Natural killer cell (primary cell): Measurements from ENCODE around the gene TMEM161B. TPM values are rescaled to one million over a fixed set of nuclear protein-coding genes. Genes with fewer than 3 reads are reported as not detected.

Experiments used
- ATAC-seq, 3 donors: fragments of 150-1000 bp in 2 of 3; fragments of 200-7000 bp in 1 of 3; cut with Tn5 transposase; 1 replicate in 1 of 3; 2 replicates in 2 of 3; pipeline ENCODE4 v1.10.0; 2021; ENCODE audit warnings: mild to moderate bottlenecking in 2 of 3, moderate library complexity in 2 of 3
- DNase-seq, 2 donors: peaks; one replicate each; pipeline versions ENCODE4 v3.0.0 to v3.0.0-alpha.2; 2013 to 2021; ENCODE audit warnings: mixed read lengths in 1 of 2
- H3K27ac ChIP-seq: one replicate; pipeline ENCODE4 v1.5.1; 2013; ENCODE audit warnings: mild to moderate bottlenecking, low read length
- H3K27me3 ChIP-seq: one replicate; pipeline ENCODE4 v1.6.1; 2013; ENCODE audit warnings: low read length; ENCODE audit not compliant: control insufficient read depth, insufficient read depth
- H3K36me3 ChIP-seq: one replicate; pipeline ENCODE4 v1.6.1; 2013; ENCODE audit warnings: low read length; ENCODE audit not compliant: control insufficient read depth, insufficient read depth
- H3K4me1 ChIP-seq: one replicate; pipeline ENCODE4 v1.6.1; 2013; ENCODE audit warnings: low read length; ENCODE audit not compliant: control insufficient read depth, insufficient read depth
- H3K4me3 ChIP-seq: one replicate; pipeline ENCODE4 v1.5.1; 2013; ENCODE audit warnings: low read length
- H3K9me3 ChIP-seq: one replicate; pipeline ENCODE4 v1.6.1; 2013; ENCODE audit warnings: low read length; ENCODE audit not compliant: control insufficient read depth, insufficient read depth
- H3K27ac Mint-ChIP-seq, 2 donors: one replicate each; pipeline ENCODE4 v1.8.0; 2022; ENCODE audit warnings: mild to moderate bottlenecking in 2 of 2, mixed read lengths in 2 of 2, moderate library complexity in 1 of 2
- H3K27me3 Mint-ChIP-seq, 2 donors: one replicate each; pipeline ENCODE4 v1.8.0; 2022; ENCODE audit warnings: low read depth in 2 of 2, mixed read lengths in 2 of 2
- H3K36me3 Mint-ChIP-seq: one replicate; pipeline ENCODE4 v1.8.0; 2022; ENCODE audit warnings: mixed read lengths
- H3K4me1 Mint-ChIP-seq, 2 donors: one replicate each; pipeline ENCODE4 v1.8.0; 2022; ENCODE audit warnings: mixed read lengths in 2 of 2
- H3K4me3 Mint-ChIP-seq: one replicate; pipeline ENCODE4 v1.8.0; 2022; ENCODE audit warnings: mild to moderate bottlenecking, moderate library complexity, mixed read lengths
- H3K9me3 Mint-ChIP-seq, 2 donors: one replicate each; pipeline ENCODE4 v1.8.0; 2022; ENCODE audit warnings: mixed read lengths in 2 of 2
- WGBS: methylation state at CpG from one replicate; pipeline ENCODE4 v1.1.7; 2013; ENCODE audit warnings: missing lambda C conversion rate; ENCODE audit not compliant: insufficient coverage; 5-methylcytosine and 5-hydroxymethylcytosine counted together
- intact Hi-C: fragments of 100-400 bp; cut with micrococcal nuclease; formaldehyde crosslinking; loops from one replicate; pipeline ENCODE4 v1.14.2; 2022
- total RNA-seq, 4 donors: library from RNA; stranded (reverse); fragments of 120-200 nt in 1 of 4; gene quantifications; one replicate each; pipeline versions ENCODE4 v1.2.3 to v1.2.4, GENCODE V29; 2013 to 2022
- TF ChIP-seq, protein P1 (sequence below): fragments of 200-600 bp; IDR thresholded peaks from one replicate; pipeline ENCODE4 v1.8.0; 2022; ENCODE audit warnings: antibody characterized with exemption

Gene TMEM161B
- total RNA-seq, 3 donors from 2014 or later (not counting 1 experiment from before 2014, with no cell fraction given), result 29.8 to 33.9 (median 33.2) TPM

DNA sequence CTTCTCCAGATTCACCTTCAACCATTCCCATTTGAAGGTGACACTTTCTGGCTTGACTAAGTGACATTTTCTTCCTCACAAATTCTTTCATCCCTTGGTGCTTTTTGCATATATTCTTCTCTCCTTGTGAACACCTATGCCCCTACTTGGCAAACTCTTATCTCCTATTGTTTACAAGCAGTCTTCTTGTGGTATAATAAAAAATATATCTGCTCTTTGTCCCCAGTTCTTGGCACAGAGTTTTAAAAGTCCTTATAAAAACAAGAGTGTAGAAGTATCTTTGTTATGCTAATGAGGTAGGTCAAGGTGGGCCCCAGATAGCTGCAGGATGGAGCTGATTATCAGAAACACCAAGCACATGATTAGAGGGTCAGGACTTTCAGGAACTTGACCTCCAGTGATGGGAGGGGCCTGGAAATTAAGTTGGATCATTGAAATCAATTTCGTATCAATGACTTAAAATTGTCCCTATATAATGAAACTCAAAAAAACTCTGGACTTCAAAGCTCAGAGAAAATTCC is 38.0 kb downstream of the TMEM161B start:
- Mint-ChIP-seq H3K27me3 (no peaks in the 10 kb centered on the region), H3K9me3 (no peaks in the 10 kb centered on the region), H3K27ac (no peak overlapping the region), H3K36me3 (peaks cover 13% of the 10 kb centered on the region), H3K4me3 (no peak overlapping the region), H3K4me1 (peaks cover 19 to 25% of the 10 kb centered on the region in 2 donors)
- H3K36me3 ChIP-seq, result peaks cover 7% of the 10 kb centered on the region
- H3K4me3 ChIP-seq, result no peak overlapping the region
- H3K9me3 ChIP-seq, result no peaks in the 10 kb centered on the region
- WGBS, result no CpG with 5 or more reads among the region's 1 CpG
- H3K27ac ChIP-seq, result no peak overlapping the region
- intact Hi-C loops, result no loop called here
- TF ChIP-seq, protein P1, sequence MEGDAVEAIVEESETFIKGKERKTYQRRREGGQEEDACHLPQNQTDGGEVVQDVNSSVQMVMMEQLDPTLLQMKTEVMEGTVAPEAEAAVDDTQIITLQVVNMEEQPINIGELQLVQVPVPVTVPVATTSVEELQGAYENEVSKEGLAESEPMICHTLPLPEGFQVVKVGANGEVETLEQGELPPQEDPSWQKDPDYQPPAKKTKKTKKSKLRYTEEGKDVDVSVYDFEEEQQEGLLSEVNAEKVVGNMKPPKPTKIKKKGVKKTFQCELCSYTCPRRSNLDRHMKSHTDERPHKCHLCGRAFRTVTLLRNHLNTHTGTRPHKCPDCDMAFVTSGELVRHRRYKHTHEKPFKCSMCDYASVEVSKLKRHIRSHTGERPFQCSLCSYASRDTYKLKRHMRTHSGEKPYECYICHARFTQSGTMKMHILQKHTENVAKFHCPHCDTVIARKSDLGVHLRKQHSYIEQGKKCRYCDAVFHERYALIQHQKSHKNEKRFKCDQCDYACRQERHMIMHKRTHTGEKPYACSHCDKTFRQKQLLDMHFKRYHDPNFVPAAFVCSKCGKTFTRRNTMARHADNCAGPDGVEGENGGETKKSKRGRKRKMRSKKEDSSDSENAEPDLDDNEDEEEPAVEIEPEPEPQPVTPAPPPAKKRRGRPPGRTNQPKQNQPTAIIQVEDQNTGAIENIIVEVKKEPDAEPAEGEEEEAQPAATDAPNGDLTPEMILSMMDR, result no peak
- no peaks in the 10 kb centered on the region for H3K27me3 ChIP-seq
- ATAC-seq (no peak), DNase-seq (no peak)
- H3K4me1 ChIP-seq, result no peaks in the 10 kb centered on the region

DNA sequence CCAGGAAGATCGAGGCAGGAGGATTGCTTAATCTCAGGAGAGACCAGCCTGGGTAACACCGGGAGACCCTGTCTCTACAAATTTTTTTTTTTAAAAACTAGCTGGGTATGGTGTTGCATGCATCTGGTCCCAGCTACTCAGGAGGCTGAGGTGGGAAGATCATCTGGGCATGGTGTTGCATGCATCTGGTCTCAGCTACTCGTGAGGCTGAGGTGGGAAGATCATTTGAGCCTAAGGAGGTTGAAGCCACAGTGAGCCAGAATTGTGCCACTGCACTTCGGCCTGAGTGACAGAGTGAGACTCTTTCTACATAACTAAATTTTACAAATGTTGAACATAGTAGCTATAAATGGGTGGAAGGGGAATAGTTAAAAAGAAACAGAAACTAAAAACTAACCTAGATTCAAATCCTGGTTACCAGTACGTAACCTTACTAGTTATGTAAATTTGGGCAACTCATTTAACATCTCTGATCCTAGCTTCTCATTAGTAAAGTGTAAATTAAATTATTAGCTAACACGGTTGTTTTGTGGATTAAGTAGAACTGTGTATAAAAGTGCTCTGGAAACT is 41.7 kb downstream of the TMEM161B start:
- DNase-seq (no peak), ATAC-seq (peak in 2 of 3 donors; percentile 47 to 53)
- peaks cover 12% of the 10 kb centered on the region for H3K36me3 ChIP-seq
- H3K36me3 Mint-ChIP-seq, result peaks cover 5% of the 10 kb centered on the region
- 80% methylated on average over 4 of the region's 6 CpGs for WGBS
- H3K4me1 Mint-ChIP-seq, result peaks cover 12% of the 10 kb centered on the region in 2 donors
- H3K27me3 Mint-ChIP-seq, result no peaks in the 10 kb centered on the region
- intact Hi-C loops, result no loop called here
- H3K4me3 ChIP-seq, result no peak overlapping the region
- no peak overlapping the region for H3K27ac ChIP-seq
- H3K9me3 Mint-ChIP-seq, result no peaks in the 10 kb centered on the region
- H3K27ac Mint-ChIP-seq, result peak overlapping the region; percentile 72 to 75
- TF ChIP-seq, protein P1, result no peak
- no peaks in the 10 kb centered on the region for H3K27me3 ChIP-seq
- no peaks in the 10 kb centered on the region for H3K9me3 ChIP-seq
- no peaks in the 10 kb centered on the region for H3K4me1 ChIP-seq
- peak overlapping the region; percentile 52 for H3K4me3 Mint-ChIP-seq

DNA sequence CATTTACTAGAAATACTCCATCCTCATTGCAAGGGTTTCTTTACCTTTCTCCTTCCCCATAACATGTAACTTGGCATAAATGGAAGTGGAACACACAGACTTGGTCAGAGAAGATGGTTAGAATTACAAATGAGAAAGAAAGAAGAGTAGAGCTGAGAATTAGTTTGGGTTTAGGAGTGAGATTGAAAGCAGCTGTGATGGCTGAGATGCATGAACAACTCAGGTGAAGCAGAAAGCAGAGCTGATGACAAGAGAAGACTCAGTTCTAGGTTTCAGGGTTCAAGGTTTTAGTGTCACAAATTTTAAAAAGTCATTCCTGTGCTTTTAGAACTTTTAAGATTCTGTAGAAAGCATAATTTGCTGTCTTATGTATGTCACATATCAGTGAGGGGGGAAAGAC is 54.0 kb downstream of the TMEM161B start:
- H3K9me3 Mint-ChIP-seq, result no peaks in the 10 kb centered on the region
- DNase-seq (no peak), ATAC-seq (no peak)
- intact Hi-C loops, result no loop called here
- H3K27me3 Mint-ChIP-seq, result no peaks in the 10 kb centered on the region
- Histone ChIP-seq H3K27ac (no peak overlapping the region), H3K27me3 (no peaks in the 10 kb centered on the region), H3K36me3 (peaks cover 35% of the 10 kb centered on the region), H3K9me3 (no peaks in the 10 kb centered on the region), H3K4me3 (no peak overlapping the region), H3K4me1 (no peaks in the 10 kb centered on the region)
- H3K4me1 Mint-ChIP-seq, result peaks cover 0 to 6% of the 10 kb centered on the region in 2 donors
- peaks cover 33% of the 10 kb centered on the region for H3K36me3 Mint-ChIP-seq
- H3K27ac Mint-ChIP-seq, result peak overlapping the region in 1 of 2 donors; percentile 18
- H3K4me3 Mint-ChIP-seq, result no peak overlapping the region
- TF ChIP-seq, protein P1, result no peak

DNA sequence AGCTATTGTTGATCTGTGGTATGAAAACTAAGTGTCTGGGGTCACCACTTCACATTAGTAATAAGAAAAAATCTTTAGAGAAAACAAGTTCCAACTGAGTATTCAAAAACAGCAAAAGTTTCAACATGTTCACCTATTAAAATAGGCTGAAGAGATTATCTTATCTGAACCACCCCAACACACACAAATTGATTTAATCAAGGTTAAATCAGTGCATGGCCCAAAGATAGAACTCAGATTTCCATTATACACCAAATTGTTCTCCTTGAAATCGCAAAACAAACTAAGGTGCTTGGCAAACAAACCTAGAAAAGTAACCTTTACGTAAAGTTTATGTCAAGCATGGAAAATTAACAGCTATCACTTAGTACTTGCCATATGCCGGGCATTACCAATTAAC is 61.1 kb downstream of the TMEM161B start:
- TF ChIP-seq, protein P1, result no peak
- no peaks in the 10 kb centered on the region for H3K27me3 Mint-ChIP-seq
- no peak overlapping the region for H3K27ac Mint-ChIP-seq

More for the DNA sequence above, 61.1 kb downstream of the TMEM161B start:
- no peak overlapping the region for H3K27ac ChIP-seq
- Mint-ChIP-seq H3K4me1 (peaks cover 14% of the 10 kb centered on the region in 2 donors), H3K36me3 (no peaks in the 10 kb centered on the region), H3K9me3 (no peaks in the 10 kb centered on the region), H3K4me3 (no peak overlapping the region)
- 99% methylated on average over 3 of the region's 3 CpGs for WGBS
- no peak overlapping the region for H3K4me3 ChIP-seq
- DNase-seq, result no peak
- H3K27me3 ChIP-seq, result no peaks in the 10 kb centered on the region
- no peak for ATAC-seq
- peaks cover 8% of the 10 kb centered on the region for H3K36me3 ChIP-seq
- intact Hi-C loops, result no loop called here
- no peaks in the 10 kb centered on the region for H3K9me3 ChIP-seq
- H3K4me1 ChIP-seq, result peaks cover 7% of the 10 kb centered on the region
